SK-N-SH treated with all-trans-retinoic acid at 6 μM for 48 hours (cell line): Measurements from ENCODE around the gene RHBDL1.

Experiments used
- ATAC-seq: fragments of 200-7000 bp; cut with Tn5 transposase; 3 replicates; pipeline ENCODE4 v1.9.1; 2020; ENCODE audit warnings: mild to moderate bottlenecking, moderate library complexity
- ARNTL ChIP-seq: fragments of 450-650 bp; formaldehyde crosslinking; IDR thresholded peaks from 2 replicates; pipeline ENCODE4 v1.5.0; 2020; ENCODE audit warnings: low read depth, mild to moderate bottlenecking, moderate library complexity, borderline replicate concordance
- CSRNP3 ChIP-seq: fragments of 250-450 bp; sonication (Bioruptor Pico); IDR thresholded peaks from 2 replicates; pipeline ENCODE4 v1.5.1; 2021; ENCODE audit warnings: mild to moderate bottlenecking, moderate library complexity
- ESRRG ChIP-seq: fragments of 250-450 bp; sonication (Bioruptor Pico); IDR thresholded peaks from 2 replicates; pipeline ENCODE4 v1.6.1; 2021; ENCODE audit warnings: mild to moderate bottlenecking
- GLIS3 ChIP-seq: fragments of 250-450 bp; sonication (Bioruptor Pico); IDR thresholded peaks from 2 replicates; pipeline ENCODE4 v1.5.0; 2020; ENCODE audit warnings: mild to moderate bottlenecking, moderate library complexity
- ISL1 ChIP-seq: fragments of 250-450 bp; sonication (Bioruptor Pico); IDR thresholded peaks from 2 replicates; pipeline ENCODE4 v2.1.2; 2022; ENCODE audit warnings: mild to moderate bottlenecking, moderate library complexity
- OSR1 ChIP-seq: fragments of 250-450 bp; sonication (Bioruptor Pico); IDR thresholded peaks from 2 replicates; pipeline ENCODE4 v1.8.0; 2022; ENCODE audit warnings: moderate library complexity, mild to moderate bottlenecking, inconsistent platforms
- PATZ1 ChIP-seq: fragments of 250-450 bp; sonication (Bioruptor Pico); IDR thresholded peaks from 2 replicates; pipeline ENCODE4 v1.8.0; 2020; ENCODE audit warnings: mild to moderate bottlenecking, moderate library complexity, borderline replicate concordance
- POU6F1 ChIP-seq: fragments of 250-450 bp; sonication (Bioruptor Pico); IDR thresholded peaks from 2 replicates; pipeline ENCODE4 v1.8.0; 2021; ENCODE audit warnings: low read depth, mild to moderate bottlenecking, moderate library complexity, borderline replicate concordance
- PPARA ChIP-seq: fragments of 250-450 bp; sonication (Bioruptor Pico); IDR thresholded peaks from 2 replicates; pipeline ENCODE4 v1.5.0; 2020; ENCODE audit warnings: mild to moderate bottlenecking, borderline replicate concordance
- SNAI2 ChIP-seq: fragments of 250-450 bp; sonication (Bioruptor Pico); IDR thresholded peaks from 2 replicates; pipeline ENCODE4 v1.5.0; 2020; ENCODE audit warnings: mild to moderate bottlenecking, moderate library complexity
- TCF4 ChIP-seq: fragments of 250-450 bp; sonication (Bioruptor Pico); IDR thresholded peaks from 2 replicates; pipeline ENCODE4 v1.8.0; 2021; ENCODE audit warnings: mild to moderate bottlenecking, moderate library complexity, borderline replicate concordance
- TOX ChIP-seq: fragments of 250-450 bp; sonication (Bioruptor Pico); IDR thresholded peaks from 2 replicates; pipeline ENCODE4 v1.8.0; 2021; ENCODE audit warnings: mild to moderate bottlenecking, moderate library complexity, borderline replicate concordance
- TSHZ2 ChIP-seq: fragments of 250-450 bp; sonication (Bioruptor Pico); IDR thresholded peaks from 2 replicates; pipeline ENCODE4 v1.5.0; 2020; ENCODE audit warnings: mild to moderate bottlenecking, moderate library complexity
- ZC3H10 ChIP-seq: fragments of 250-450 bp; sonication (Bioruptor Pico); IDR thresholded peaks from 2 replicates; pipeline ENCODE4 v1.5.1; 2021; ENCODE audit warnings: mild to moderate bottlenecking, moderate library complexity
- ZFP3 ChIP-seq: fragments of 250-450 bp; sonication (Bioruptor Pico); IDR thresholded peaks from 2 replicates; pipeline ENCODE4 v1.5.0; 2020; ENCODE audit warnings: mild to moderate bottlenecking, moderate library complexity
- ZFP30 ChIP-seq: fragments of 450-650 bp; formaldehyde crosslinking; IDR thresholded peaks from 2 replicates; pipeline ENCODE4 v1.5.0; 2022; ENCODE audit warnings: mild to moderate bottlenecking, moderate library complexity
- ZNF565 ChIP-seq: fragments of 450-650 bp; formaldehyde crosslinking; conservative IDR thresholded peaks from 2 replicates; pipeline ENCODE4 v1.5.0; 2020; ENCODE audit warnings: low read depth, mild to moderate bottlenecking, moderate library complexity
- ZNF70 ChIP-seq: fragments of 450-650 bp; formaldehyde crosslinking; IDR thresholded peaks from 2 replicates; pipeline ENCODE4 v1.5.0; 2020; ENCODE audit warnings: mild to moderate bottlenecking, moderate library complexity

Gene RHBDL1

GRCh38 chr16:718922-719321, 43.5 kb downstream of the RHBDL1 start:
- TF ChIP-seq ESRRG (CRISPR knock-in tag) (no peak), ISL1 (no peak), GLIS3 (CRISPR knock-in tag) (no peak), ZNF565 (no peak), ARNTL (no peak), OSR1 (CRISPR knock-in tag) (no peak), ZC3H10 (no peak), PATZ1 (CRISPR knock-in tag) (no peak), TOX (CRISPR knock-in tag) (no peak), TSHZ2 (no peak), ZNF70 (CRISPR knock-in tag) (no peak), PPARA (CRISPR knock-in tag) (no peak), TCF4 (CRISPR knock-in tag) (no peak), SNAI2 (CRISPR knock-in tag) (no peak), ZFP3 (CRISPR knock-in tag) (no peak)
- ATAC-seq, result no peak

GRCh38 chr16:719815-720446, 44.5 kb downstream of the RHBDL1 start:
- ATAC-seq, result peak; percentile 11
- TF ChIP-seq GLIS3 (CRISPR knock-in tag) (peak; percentile 55; the same call in 1 of the 2 replicates), PATZ1 (CRISPR knock-in tag) (no peak; the same call in none of the 2 replicates), OSR1 (CRISPR knock-in tag) (no peak), ZNF70 (CRISPR knock-in tag) (no peak)
- TF ChIP-seq, all 23 proteins: peak for 1

GRCh38 chr16:720447-720989, 45.0 kb downstream of the RHBDL1 start:
- ATAC-seq, result peak; percentile 63
- TF ChIP-seq TCF4 (CRISPR knock-in tag) (peak; percentile 43; the same call in 1 of the 2 replicates), CSRNP3 (CRISPR knock-in tag) (no peak), ZFP30 (CRISPR knock-in tag) (no peak), GLIS3 (CRISPR knock-in tag) (peak; percentile 70), POU6F1 (CRISPR knock-in tag) (0 out of 2 replicates have a peak, but pooled peaks have one; percentile 17), ARNTL (peak; percentile 37; the same call in 1 of the 2 replicates), ZNF70 (CRISPR knock-in tag) (no peak)
- TF ChIP-seq, all 23 proteins: peak for 4
